Mesenchymal stem cell (in vitro differentiated cells and primary cell): ENCODE measurements around the gene NME5. TPM values are rescaled to one million over a fixed set of nuclear protein-coding genes. Genes with fewer than 3 reads are reported as not detected.

Experiments used
- DNase-seq: peaks from one replicate; pipeline ENCODE4 v3.0.0-alpha.2; 2013
- H2AFZ ChIP-seq: one replicate; pipeline ENCODE4 v1.6.1; 2013; ENCODE audit warnings: low read depth, mild to moderate bottlenecking, control low read depth, inconsistent platforms, low read length, moderate library complexity
- H2AK5ac ChIP-seq: 2 replicates; pipeline ENCODE4 v1.6.1; 2013; ENCODE audit warnings: low read length, moderate library complexity, mild to moderate bottlenecking, inconsistent platforms; ENCODE audit not compliant: severe bottlenecking
- H2BK120ac ChIP-seq: one replicate; pipeline ENCODE4 v1.6.1; 2013; ENCODE audit warnings: low read depth, mild to moderate bottlenecking, inconsistent platforms, low read length, moderate library complexity
- H2BK12ac ChIP-seq, 2 experiments: one replicate each; pipeline ENCODE4 v1.6.1; 2013; ENCODE audit warnings: inconsistent platforms in 2 of 2, low read length in 2 of 2, mild to moderate bottlenecking in 2 of 2, moderate library complexity in 2 of 2, control low read depth in 1 of 2
- H2BK15ac ChIP-seq: one replicate; pipeline ENCODE4 v1.6.1; 2013; ENCODE audit warnings: mild to moderate bottlenecking, low read depth, inconsistent platforms; ENCODE audit not compliant: poor library complexity, severe bottlenecking
- H2BK5ac ChIP-seq: 2 replicates; pipeline ENCODE4 v1.6.1; 2013; ENCODE audit warnings: low read depth, mild to moderate bottlenecking, low read length, control low read depth, inconsistent platforms; ENCODE audit not compliant: poor library complexity, severe bottlenecking
- H3K14ac ChIP-seq, 2 experiments: one replicate each; pipeline ENCODE4 v1.6.1; 2013; ENCODE audit warnings: inconsistent platforms in 2 of 2, low read length in 2 of 2, control low read depth in 1 of 2, mild to moderate bottlenecking in 1 of 2, moderate library complexity in 1 of 2
- H3K18ac ChIP-seq, 2 experiments: one replicate each; pipeline ENCODE4 v1.6.1; 2013; ENCODE audit warnings: inconsistent platforms in 2 of 2, low read length in 2 of 2, control low read depth in 1 of 2, low read depth in 1 of 2, mild to moderate bottlenecking in 1 of 2
- H3K23ac ChIP-seq, 2 experiments: one replicate each; pipeline ENCODE4 v1.6.1; 2013; ENCODE audit warnings: inconsistent platforms in 2 of 2, low read length in 2 of 2, mild to moderate bottlenecking in 2 of 2, moderate library complexity in 2 of 2, control low read depth in 1 of 2
- H3K27ac ChIP-seq: 2 replicates; pipeline ENCODE4 v1.5.1; 2013; ENCODE audit warnings: mild to moderate bottlenecking, moderate library complexity, low read length, control low read depth, inconsistent platforms; ENCODE audit not compliant: poor library complexity, severe bottlenecking
- H3K27me3 ChIP-seq, 2 experiments: 2 replicates each; pipeline versions ENCODE4 v1.6.1 to v1.7.0; 2013; ENCODE audit warnings: low read length in 2 of 2, mild to moderate bottlenecking in 2 of 2, moderate library complexity in 2 of 2, control low read depth in 1 of 2, inconsistent platforms in 1 of 2; ENCODE audit not compliant: control insufficient read depth in 1 of 2, insufficient read depth in 1 of 2
- H3K36me3 ChIP-seq, 2 experiments: 2 replicates each; pipeline versions ENCODE4 v1.6.1 to v1.7.0; 2013; ENCODE audit warnings: low read length in 2 of 2, control low read depth in 1 of 2, inconsistent platforms in 1 of 2, low read depth in 1 of 2, mild to moderate bottlenecking in 1 of 2; ENCODE audit not compliant: insufficient read depth in 2 of 2, control insufficient read depth in 1 of 2
- H3K4ac ChIP-seq, 2 experiments: one replicate each; pipeline ENCODE4 v1.6.1; 2013; ENCODE audit warnings: inconsistent platforms in 2 of 2, low read length in 2 of 2, mild to moderate bottlenecking in 2 of 2, moderate library complexity in 2 of 2, control low read depth in 1 of 2, low read depth in 1 of 2
- H3K4me1 ChIP-seq: 2 replicates; pipeline ENCODE4 v1.6.1; 2013; ENCODE audit warnings: low read depth, low read length, control low read depth; ENCODE audit not compliant: control insufficient read depth, insufficient read depth
- H3K4me2 ChIP-seq: 2 replicates; pipeline ENCODE4 v1.6.1; 2013; ENCODE audit warnings: low read length, mild to moderate bottlenecking, inconsistent platforms; ENCODE audit not compliant: poor library complexity, severe bottlenecking
- H3K4me3 ChIP-seq, 2 experiments: 2 replicates each; pipeline versions ENCODE4 v1.5.1 to v1.7.0; 2013; ENCODE audit warnings: low read length in 2 of 2, mild to moderate bottlenecking in 2 of 2, control low read depth in 1 of 2, low read depth in 1 of 2; ENCODE audit not compliant: insufficient read depth in 1 of 2
- H3K79me1 ChIP-seq: replicated peaks from 2 replicates; pipeline ENCODE4 v1.6.1; 2013; ENCODE audit warnings: mild to moderate bottlenecking, control low read depth, low read length, inconsistent platforms; ENCODE audit not compliant: poor library complexity, severe bottlenecking
- H3K9ac ChIP-seq: 2 replicates; pipeline ENCODE4 v1.7.0; 2013; ENCODE audit warnings: mild to moderate bottlenecking, low read length, moderate library complexity
- H3K9me3 ChIP-seq: 2 replicates; pipeline ENCODE4 v1.7.0; 2013; ENCODE audit warnings: mild to moderate bottlenecking, low read length; ENCODE audit not compliant: control insufficient read depth
- H4K8ac ChIP-seq: one replicate; pipeline ENCODE4 v1.6.1; 2013; ENCODE audit warnings: inconsistent platforms, mild to moderate bottlenecking, low read length, moderate library complexity
- H4K91ac ChIP-seq: one replicate; pipeline ENCODE4 v1.6.1; 2013; ENCODE audit warnings: mild to moderate bottlenecking, low read length, inconsistent platforms
- whole genome bisulfite sequencing: methylation state at CpG from one replicate; pipeline ENCODE4 v1.1.7; 2013; ENCODE audit warnings: mixed read lengths; 5-methylcytosine and 5-hydroxymethylcytosine counted together
- polyA plus RNA-seq, 2 experiments: library from polyadenylated mRNA; stranded (reverse); fragments of 200-250 nt; gene quantifications; one replicate each; pipeline ENCODE4 v1.2.3, GENCODE V29; 2013

NME5 gene
- polyA plus RNA-seq (2013, experiment 1 of 2) = 1.9 TPM
- 1.8 TPM for polyA plus RNA-seq (2013, experiment 2 of 2)

- H2AFZ ChIP-seq = peak within 1 kb of the TSS; percentile 84
- no peak within 1 kb of the TSS for H3K23ac ChIP-seq
- no peaks in the 10 kb centered on the region for H3K27me3 ChIP-seq
- no peaks in the 10 kb centered on the region for H3K9me3 ChIP-seq
- H3K4me3 ChIP-seq = peak within 1 kb of the TSS; percentile 60 to 81
- H2BK120ac ChIP-seq = no peak within 1 kb of the TSS
- H2BK12ac ChIP-seq = no peak within 1 kb of the TSS
- no peak within 1 kb of the TSS for H4K91ac ChIP-seq
- peak within 1 kb of the TSS; percentile 82 for H3K9ac ChIP-seq
- no peak within 1 kb of the TSS for H2BK15ac ChIP-seq
- no peaks in the 10 kb centered on the region for H3K4me1 ChIP-seq
- peak; percentile 63 for DNase-seq
- H3K27ac ChIP-seq = no peak within 1 kb of the TSS
- H3K79me1 ChIP-seq = no peaks in the 10 kb centered on the region
- no peak within 1 kb of the TSS for H2BK5ac ChIP-seq
- peak within 1 kb of the TSS; percentile 62 for H3K4me2 ChIP-seq
- H2AK5ac ChIP-seq = no peak within 1 kb of the TSS
- no peak within 1 kb of the TSS for H3K18ac ChIP-seq
- no peak within 1 kb of the TSS for H3K14ac ChIP-seq
- peak within 1 kb of the TSS; percentile 69 for H4K8ac ChIP-seq
- no peaks in the 10 kb centered on the region for H3K36me3 ChIP-seq
- no peak within 1 kb of the TSS for H3K4ac ChIP-seq
- 12% methylated on average over 31 of the region's 31 CpGs for WGBS
Observed at GRCh38 chr5:138138949-138139780, at the start of gene NME5. NME5 (minus strand) TSS chr5:138139428; CDS start chr5:138138780, 648 bp downstream.

GRCh38 chr5:138188626-138189025, 49.4 kb upstream of the NME5 start:
- Histone ChIP-seq H2BK120ac (no peak overlapping the region), H3K4me3 (no peak overlapping the region), H2AK5ac (no peak overlapping the region), H3K18ac (no peak overlapping the region), H3K4ac (no peak overlapping the region), H3K79me1 (peaks cover 12% of the 10 kb centered on the region), H3K36me3 (peaks cover 43 to 97% of the 10 kb centered on the region in 2 experiments), H3K9ac (no peak overlapping the region), H3K27me3 (no peaks in the 10 kb centered on the region), H4K91ac (no peak overlapping the region), H3K27ac (no peak overlapping the region), H4K8ac (no peak overlapping the region), H3K4me2 (no peak overlapping the region), H3K9me3 (no peaks in the 10 kb centered on the region), H2BK12ac (no peak overlapping the region), H3K4me1 (no peaks in the 10 kb centered on the region), H2AFZ (no peak overlapping the region), H3K23ac (no peak overlapping the region), H3K14ac (no peak overlapping the region), H2BK15ac (no peak overlapping the region), H2BK5ac (no peak overlapping the region)
- 96% methylated on average over 3 of the region's 3 CpGs for WGBS
- DNase-seq = no peak

GRCh38 chr5:138186002-138186447, 46.8 kb upstream of the NME5 start:
- Histone ChIP-seq H3K4ac (no peak overlapping the region), H3K18ac (no peak overlapping the region), H2BK12ac (no peak overlapping the region), H3K14ac (no peak overlapping the region), H3K23ac (no peak overlapping the region), H4K91ac (no peak overlapping the region), H3K36me3 (peaks cover 44 to 91% of the 10 kb centered on the region in 2 experiments), H3K4me3 (no peak overlapping the region), H3K4me1 (no peaks in the 10 kb centered on the region), H2BK15ac (no peak overlapping the region), H3K9me3 (no peaks in the 10 kb centered on the region), H3K27ac (no peak overlapping the region), H4K8ac (no peak overlapping the region), H3K9ac (no peak overlapping the region), H2BK5ac (no peak overlapping the region), H2AFZ (no peak overlapping the region), H2AK5ac (no peak overlapping the region), H2BK120ac (no peak overlapping the region), H3K79me1 (peaks cover 22% of the 10 kb centered on the region), H3K4me2 (no peak overlapping the region), H3K27me3 (no peaks in the 10 kb centered on the region)
- DNase-seq = no peak
- WGBS = 100% methylated on average over 1 of the region's 2 CpGs

GRCh38 chr5:138182808-138183207, 43.6 kb upstream of the NME5 start:
- Histone ChIP-seq H3K9ac (no peak overlapping the region), H2BK120ac (no peak overlapping the region), H2BK5ac (no peak overlapping the region), H3K36me3 (peaks cover 31 to 61% of the 10 kb centered on the region in 2 experiments), H4K8ac (no peak overlapping the region), H3K4me1 (peaks cover 6% of the 10 kb centered on the region), H3K4ac (no peak overlapping the region), H2AFZ (no peak overlapping the region), H3K14ac (no peak overlapping the region), H3K4me3 (no peak overlapping the region), H4K91ac (no peak overlapping the region), H3K27me3 (no peaks in the 10 kb centered on the region), H2BK12ac (no peak overlapping the region), H2BK15ac (no peak overlapping the region), H3K79me1 (peaks cover 29% of the 10 kb centered on the region), H3K18ac (no peak overlapping the region), H3K23ac (no peak overlapping the region), H3K27ac (no peak overlapping the region), H3K4me2 (no peak overlapping the region), H2AK5ac (no peak overlapping the region), H3K9me3 (no peaks in the 10 kb centered on the region)
- WGBS = over 99% methylated on average over 6 of the region's 6 CpGs
- no peak for DNase-seq
